Measurements from ENCODE around the gene RALGPS1. TPM values are rescaled to one million over a fixed set of nuclear protein-coding genes. Genes with fewer than 3 reads are reported as not detected.

Gene RALGPS1
- total and polyA plus RNA-seq, 2 of the 13 experiments (the other 11 are each of a cell fraction or from before 2014, with no cell fraction given): 3.7 to 6.5 TPM

- TF ChIP-seq SMC3 (IDR thresholded peaks at IDR 0.05; ENCODE audit: low read length): peak; percentile 92
- TF ChIP-seq NR2F6 (IDR thresholded peaks at IDR 0.05): 0 out of 2 replicates have a peak, but pooled peaks have one; percentile 11
- no peak for TF ChIP-seq NR2F6 (CRISPR knock-in tag; IDR thresholded peaks at IDR 0.05)
Observed at GRCh38 chr9:127214421-127215267, 300.1 kb downstream of the RALGPS1 start (continued).

GRCh38 chr9:127215268-127216209 is 301.0 kb downstream of the RALGPS1 start:
- Histone ChIP-seq H3K36me3 (replicated peaks in 1 of 2; ENCODE audit: control insufficient read depth in 1 of 2, insufficient read depth in 2 of 2, low read length in 2 of 2) (no peaks in the 10 kb centered on the region), H3K27me3 (ENCODE audit: control insufficient read depth in 1 of 2, insufficient read depth in 2 of 2, low read length in 2 of 2) (peaks cover 0 to 2% of the 10 kb centered on the region in 2 experiments; a peak in 1 of 5 replicates), H3K9me3 (ENCODE audit: low read length) (no peaks in the 10 kb centered on the region), H4K20me1 (ENCODE audit: insufficient read depth, low read length) (no peaks in the 10 kb centered on the region), H3K4me1 (ENCODE audit: insufficient read depth, low read length) (peaks cover 15% of the 10 kb centered on the region), H3K4me2 (ENCODE audit: low read depth, low read length) (no peak overlapping the region), H3K27ac (ENCODE audit: extremely low read length, insufficient read depth, low read length) (no peak overlapping the region), H3K9ac (ENCODE audit: insufficient read depth, low read depth, low read length) (no peak overlapping the region), H3K4me3 (replicated peaks in 1 of 3; ENCODE audit: insufficient read depth in 1 of 3, low read depth in 2 of 3, low read length in 3 of 3) (no peak overlapping the region), H3K79me2 (ENCODE audit: insufficient read depth, low read length) (no peaks in the 10 kb centered on the region), H2AFZ (ENCODE audit: low read length) (no peak overlapping the region)
- in situ Hi-C loops (cut with HindIII; ENCODE audit: extremely low pct_ligation_motif_present, low pct_unique_long_range_greater_than_20kb): no loop called here
- ChIA-PET POLR2A (interaction anchor here (1.4 kb wide), 1 partner anchor 9 kb away, joined by 6 read pairs; no protein-coding TSS in a partner anchor), CTCF (ENCODE audit: low intra/inter-chr PET ratio, low total read pairs) (no interaction called here)
- no peak for FAIRE-seq
- TF ChIP-seq ZNF713 (CRISPR knock-in tag; IDR thresholded peaks at IDR 0.05): no peak
- TF ChIP-seq ZFP41 (CRISPR knock-in tag; IDR thresholded peaks at IDR 0.05; ENCODE audit: borderline replicate concordance): no peak
- no peak for ATAC-seq
- DNase-seq (ENCODE audit: low spot score): no peak
- WGBS (ENCODE audit: low lambda C conversion rate): 73% methylated on average over 7 of the region's 14 CpGs
- intact Hi-C loops (cut with micrococcal nuclease; ENCODE audit: unreplicated experiment): loop anchor here (2.0 kb wide), 1 partner anchor 131 kb away; no protein-coding TSS in a partner anchor
- BruUV-seq (replicated peaks): no TSS peak

Measured in HepG2 (cell line).